B cell (primary cell): ENCODE data around the gene ACOX3. TPM values are rescaled to one million over a fixed set of nuclear protein-coding genes. Genes with fewer than 3 reads are reported as not detected.

ENCODE experiments used
- ATAC-seq: fragments of 200-7000 bp; cut with Tn5 transposase; one replicate; pipeline ENCODE4 v1.10.0; 2021; ENCODE audit warnings: low read depth, mild to moderate bottlenecking, moderate number of reproducible peaks, moderate library complexity
- CTCF ChIA-PET: fragments of 350-600 bp; sonication (Branson Sonifier 250); formaldehyde crosslinking; loops from one replicate; lab custom pipeline; 2021; ENCODE audit warnings: antibody characterized with exemption, inconsistent platforms; lab: Charles Lee
- POLR2A ChIA-PET: fragments of 350-600 bp; sonication (Branson Sonifier 250); formaldehyde crosslinking; loops from one replicate; lab custom pipeline; 2021; ENCODE audit warnings: antibody characterized with exemption; lab: Charles Lee
- DNase-seq: peaks from one replicate; pipeline ENCODE4 v3.0.0; 2013
- H2AFZ ChIP-seq: 2 replicates; pipeline ENCODE4 v1.6.1; 2012; ENCODE audit warnings: mild to moderate bottlenecking, low read depth, low read length; ENCODE audit not compliant: insufficient read depth, poor library complexity, severe bottlenecking
- H3K27ac ChIP-seq, 2 donors: 1 replicate in 1 of 2; 2 replicates in 1 of 2; pipeline ENCODE4 v1.5.1; 2012 to 2013; ENCODE audit warnings: low read length in 2 of 2, mild to moderate bottlenecking in 2 of 2, moderate library complexity in 1 of 2
- H3K27me3 ChIP-seq, 4 experiments: fragments of 200-600 bp in 1 of 4; sonication (generic) in 1 of 4; replicated peaks in 1 of 4; 1 replicate in 2 of 4; 2 replicates in 2 of 4; pipeline versions ENCODE4 v1.6.1 to v1.7.0; 2013 to 2016; ENCODE audit warnings: low read length in 3 of 4, mild to moderate bottlenecking in 2 of 4, mixed read lengths in 1 of 4, moderate library complexity in 1 of 4; ENCODE audit not compliant: insufficient read depth in 4 of 4, control insufficient read depth in 3 of 4; ENCODE audit errors: control extremely low read depth in 1 of 4
- H3K36me3 ChIP-seq, 2 experiments: replicated peaks in 1 of 2; 1 replicate in 1 of 2; 2 replicates in 1 of 2; pipeline versions ENCODE4 v1.6.1 to v1.7.1; 2013; ENCODE audit warnings: low read length in 1 of 2; ENCODE audit not compliant: insufficient read depth in 2 of 2, control insufficient read depth in 1 of 2; ENCODE audit errors: control extremely low read depth in 1 of 2, extremely low read depth in 1 of 2
- H3K4me1 ChIP-seq, 2 donors: fragments of 200-600 bp in 1 of 2; sonication (generic) in 1 of 2; 1 replicate in 1 of 2; 2 replicates in 1 of 2; pipeline versions ENCODE4 v1.5.1 to v1.6.1; 2013 to 2017; ENCODE audit warnings: low read length in 2 of 2; ENCODE audit not compliant: control insufficient read depth in 2 of 2, insufficient read depth in 2 of 2
- H3K4me2 ChIP-seq: replicated peaks from 2 replicates; pipeline ENCODE3; 2012; ENCODE audit warnings: mild to moderate bottlenecking, low read depth, low read length; ENCODE audit not compliant: poor library complexity, severe bottlenecking
- H3K4me3 ChIP-seq, 5 experiments: fragments of 200-600 bp in 1 of 5; sonication (generic) in 1 of 5; 1 replicate in 3 of 5; 2 replicates in 2 of 5; pipeline versions ENCODE4 v1.5.1 to v1.7.0; 2011 to 2016; ENCODE audit warnings: low read length in 4 of 5, mild to moderate bottlenecking in 4 of 5, low read depth in 2 of 5, control low read depth in 1 of 5, moderate library complexity in 1 of 5; ENCODE audit not compliant: insufficient read depth in 1 of 5; ENCODE audit errors: control extremely low read depth in 1 of 5, extremely low read depth in 1 of 5
- H3K79me2 ChIP-seq: fragments of 200-600 bp; sonication (generic); one replicate; pipeline ENCODE4 v1.6.0; 2016; ENCODE audit warnings: low read length; ENCODE audit not compliant: control insufficient read depth, insufficient read depth
- H3K9ac ChIP-seq: fragments of 200-600 bp; sonication (generic); 2 replicates; pipeline ENCODE4 v1.6.1; 2017; ENCODE audit warnings: mild to moderate bottlenecking, low read length, moderate library complexity
- H3K9me3 ChIP-seq, 3 donors: one replicate each; pipeline versions ENCODE4 v1.6.1 to v1.7.1; 2013; ENCODE audit warnings: low read length in 2 of 3; ENCODE audit not compliant: control insufficient read depth in 2 of 3, insufficient read depth in 1 of 3; ENCODE audit errors: control extremely low read depth in 1 of 3
- H4K20me1 ChIP-seq: 2 replicates; pipeline ENCODE4 v1.6.0; 2012; ENCODE audit warnings: mild to moderate bottlenecking, low read length; ENCODE audit not compliant: insufficient read depth, control insufficient read depth, poor library complexity, severe bottlenecking
- H3K27ac Mint-ChIP-seq: one replicate; pipeline ENCODE4 v1.8.0; 2021; ENCODE audit warnings: mixed read lengths
- H3K27me3 Mint-ChIP-seq: one replicate; pipeline ENCODE4 v1.8.0; 2021; ENCODE audit warnings: mixed read lengths
- H3K4me1 Mint-ChIP-seq: one replicate; pipeline ENCODE4 v1.8.0; 2021; ENCODE audit warnings: mixed read lengths
- H3K4me3 Mint-ChIP-seq: one replicate; pipeline ENCODE4 v1.8.0; 2021; ENCODE audit warnings: mixed read lengths
- H3K9me3 Mint-ChIP-seq: one replicate; pipeline ENCODE4 v1.8.0; 2022; ENCODE audit warnings: mixed read lengths; ENCODE audit not compliant: insufficient read depth
- CTCF ChIP-seq: fragments of 200-600 bp; IDR thresholded peaks from one replicate; pipeline ENCODE4 v1.8.0; 2022; ENCODE audit warnings: antibody characterized with exemption, mild to moderate bottlenecking
- EZH2 ChIP-seq: IDR thresholded peaks from 2 replicates; pipeline ENCODE4 v1.6.1; 2012; ENCODE audit warnings: borderline replicate concordance, low read depth, mild to moderate bottlenecking, moderate library complexity, low read length; ENCODE audit not compliant: insufficient read depth, poor library complexity, severe bottlenecking
- WGBS: methylation state at CpG from one replicate; pipeline ENCODE4 v1.1.5; 2013; ENCODE audit warnings: missing lambda C conversion rate; ENCODE audit not compliant: insufficient coverage; 5-methylcytosine and 5-hydroxymethylcytosine counted together
- intact Hi-C: fragments of 100-400 bp; cut with micrococcal nuclease; formaldehyde crosslinking; loops from one replicate; pipeline ENCODE4 v1.10.0; 2022
- polyA plus RNA-seq: library from polyadenylated mRNA; depleted of rRNA; stranded (reverse); fragments of >200 nt; gene quantifications from 2 replicates; pipeline ENCODE4 v1.2.3, GENCODE V29; 2012
- total RNA-seq, 2 donors: library from RNA; stranded (reverse); fragments of 120-200 nt in 1 of 2; gene quantifications; 1 replicate in 1 of 2; 2 replicates in 1 of 2; pipeline versions ENCODE4 v1.2.3 to v1.2.4, GENCODE V29; 2013 to 2022

Gene ACOX3
- total and polyA plus RNA-seq, 2 donors (not counting 1 experiment from before 2014, with no cell fraction given): 4.6 to 23.1 TPM

GRCh38 chr4:8376361-8377102, 64.0 kb downstream of the ACOX3 start:
- no peak overlapping the region for H3K4me3 ChIP-seq
- CTCF ChIA-PET: no interaction called here
- no peak overlapping the region for H3K27ac ChIP-seq
- ATAC-seq (no peak), DNase-seq (no peak)
- no peaks in the 10 kb centered on the region for H3K79me2 ChIP-seq
- peaks cover 0 to 4% of the 10 kb centered on the region in 2 experiments for H3K36me3 ChIP-seq
- no peak overlapping the region for H2AFZ ChIP-seq
- no peaks in the 10 kb centered on the region for H3K27me3 ChIP-seq
- H3K4me1 Mint-ChIP-seq: no peaks in the 10 kb centered on the region
- TF ChIP-seq CTCF (no peak), EZH2 (no peak)
- H3K4me1 ChIP-seq: no peaks in the 10 kb centered on the region
- H3K9me3 Mint-ChIP-seq: no peaks in the 10 kb centered on the region
- H3K9ac ChIP-seq: no peak overlapping the region
- intact Hi-C loops: no loop called here
- no peaks in the 10 kb centered on the region for H4K20me1 ChIP-seq
- H3K27me3 Mint-ChIP-seq: no peaks in the 10 kb centered on the region
- WGBS: 95% methylated on average over 20 of the region's 20 CpGs
- no peak overlapping the region for H3K27ac Mint-ChIP-seq
- no peak overlapping the region for H3K4me3 Mint-ChIP-seq
- H3K4me2 ChIP-seq: no peak overlapping the region
- POLR2A ChIA-PET: no interaction called here
- H3K9me3 ChIP-seq: no peaks in the 10 kb centered on the region

GRCh38 chr4:8374851-8375649, 65.5 kb downstream of the ACOX3 start:
- no peaks in the 10 kb centered on the region for H3K4me1 ChIP-seq
- ChIA-PET POLR2A (no interaction called here), CTCF (no interaction called here)
- no peaks in the 10 kb centered on the region for H3K79me2 ChIP-seq
- no peaks in the 10 kb centered on the region for H3K9me3 ChIP-seq
- H3K4me3 Mint-ChIP-seq: no peak overlapping the region
- no peak overlapping the region for H3K27ac ChIP-seq
- H4K20me1 ChIP-seq: no peaks in the 10 kb centered on the region
- no peak overlapping the region for H3K27ac Mint-ChIP-seq
- H3K36me3 ChIP-seq: no peaks in the 10 kb centered on the region
- ATAC-seq (no peak), DNase-seq (no peak)
- no peaks in the 10 kb centered on the region for H3K9me3 Mint-ChIP-seq
- H3K4me3 ChIP-seq: no peak overlapping the region
- WGBS: 96% methylated on average over 49 of the region's 49 CpGs
- no peak for TF ChIP-seq EZH2
- no peak for TF ChIP-seq CTCF
- no peak overlapping the region for H3K9ac ChIP-seq
- intact Hi-C loops: no loop called here
- no peaks in the 10 kb centered on the region for H3K27me3 Mint-ChIP-seq
- no peak overlapping the region for H3K4me2 ChIP-seq
- H2AFZ ChIP-seq: no peak overlapping the region
- no peaks in the 10 kb centered on the region for H3K27me3 ChIP-seq
- H3K4me1 Mint-ChIP-seq: no peaks in the 10 kb centered on the region
